PC-3 (cell line): ENCODE measurements around the gene NRG3.

Experiments used
- EZH2 ChIP-seq: fragments of 300-600 bp; sonication (generic); IDR thresholded peaks from one replicate; pipeline ENCODE4 v1.6.1; 2017; ENCODE audit warnings: antibody characterized with exemption, mild to moderate bottlenecking, low read length; ENCODE audit not compliant: unreplicated experiment
- EZH2phosphoT487 ChIP-seq: fragments of 300-600 bp; sonication (generic); IDR thresholded peaks from 2 replicates; pipeline ENCODE4 v1.6.1; 2018; ENCODE audit warnings: mild to moderate bottlenecking, antibody characterized with exemption, low read length, borderline replicate concordance
- TF ChIP-seq, protein P1 (sequence below): fragments of 300-600 bp; sonication (generic); conservative IDR thresholded peaks from 2 replicates; pipeline ENCODE4 v1.5.1; 2017; ENCODE audit warnings: antibody characterized with exemption, low read depth, mild to moderate bottlenecking, low read length

DNA sequence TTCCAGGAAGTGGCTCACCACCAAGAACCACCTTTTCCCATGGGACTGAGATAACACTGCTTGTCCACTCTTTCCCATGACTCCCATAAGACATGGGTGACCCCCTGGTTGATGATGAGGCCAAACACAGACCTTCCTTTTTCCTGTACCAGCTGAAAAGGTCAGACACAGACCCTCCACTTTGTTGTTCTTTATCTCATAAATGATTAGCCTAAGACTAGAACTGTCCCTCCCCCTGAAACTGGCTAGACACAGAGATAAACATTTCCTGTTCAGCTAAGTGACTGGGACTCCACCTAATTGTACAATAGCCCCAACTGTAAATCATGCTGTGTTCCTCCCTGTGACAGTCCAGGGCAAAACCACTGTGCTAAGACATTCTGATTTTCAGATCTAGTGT lies 8.2 kb upstream of the NRG3 start:
- TF ChIP-seq, protein P1, sequence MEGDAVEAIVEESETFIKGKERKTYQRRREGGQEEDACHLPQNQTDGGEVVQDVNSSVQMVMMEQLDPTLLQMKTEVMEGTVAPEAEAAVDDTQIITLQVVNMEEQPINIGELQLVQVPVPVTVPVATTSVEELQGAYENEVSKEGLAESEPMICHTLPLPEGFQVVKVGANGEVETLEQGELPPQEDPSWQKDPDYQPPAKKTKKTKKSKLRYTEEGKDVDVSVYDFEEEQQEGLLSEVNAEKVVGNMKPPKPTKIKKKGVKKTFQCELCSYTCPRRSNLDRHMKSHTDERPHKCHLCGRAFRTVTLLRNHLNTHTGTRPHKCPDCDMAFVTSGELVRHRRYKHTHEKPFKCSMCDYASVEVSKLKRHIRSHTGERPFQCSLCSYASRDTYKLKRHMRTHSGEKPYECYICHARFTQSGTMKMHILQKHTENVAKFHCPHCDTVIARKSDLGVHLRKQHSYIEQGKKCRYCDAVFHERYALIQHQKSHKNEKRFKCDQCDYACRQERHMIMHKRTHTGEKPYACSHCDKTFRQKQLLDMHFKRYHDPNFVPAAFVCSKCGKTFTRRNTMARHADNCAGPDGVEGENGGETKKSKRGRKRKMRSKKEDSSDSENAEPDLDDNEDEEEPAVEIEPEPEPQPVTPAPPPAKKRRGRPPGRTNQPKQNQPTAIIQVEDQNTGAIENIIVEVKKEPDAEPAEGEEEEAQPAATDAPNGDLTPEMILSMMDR: no peak
- TF ChIP-seq EZH2 (no peak), EZH2phosphoT487 (no peak)
